IgD-negative memory B cell (primary cell): ENCODE measurements around the gene ILK. TPM values are rescaled to one million over a fixed set of nuclear protein-coding genes. Genes with fewer than 3 reads are reported as not detected.

ENCODE experiments used
- H3K27ac Mint-ChIP-seq, 3 donors: one replicate each; pipeline ENCODE4 v1.8.0; 2020 to 2022; ENCODE audit warnings: mild to moderate bottlenecking in 3 of 3, mixed read lengths in 3 of 3, moderate library complexity in 1 of 3
- H3K27me3 Mint-ChIP-seq: one replicate; pipeline ENCODE4 v1.8.0; 2021; ENCODE audit warnings: mixed read lengths
- H3K36me3 Mint-ChIP-seq: one replicate; pipeline ENCODE4 v1.8.0; 2020; ENCODE audit warnings: mild to moderate bottlenecking, mixed read lengths
- H3K4me1 Mint-ChIP-seq, 3 donors: one replicate each; pipeline ENCODE4 v1.8.0; 2020 to 2022; ENCODE audit warnings: mixed read lengths in 3 of 3, mild to moderate bottlenecking in 1 of 3
- H3K4me3 Mint-ChIP-seq, 4 donors: one replicate each; pipeline ENCODE4 v1.8.0; 2020 to 2022; ENCODE audit warnings: mild to moderate bottlenecking in 4 of 4, mixed read lengths in 4 of 4, moderate library complexity in 3 of 4
- H3K9me3 Mint-ChIP-seq, 3 donors: one replicate each; pipeline ENCODE4 v1.8.0; 2020 to 2021; ENCODE audit warnings: mixed read lengths in 3 of 3, mild to moderate bottlenecking in 1 of 3
- polyA plus RNA-seq: library from polyadenylated mRNA; unstranded; fragments of 300-500 nt; fragmentation: Illumina TruSeq; gene quantifications from one replicate; pipeline ENCODE4 v1.2.3, GENCODE V29; 2021

The ILK gene
- polyA plus RNA-seq, 1 donor from 2014 or later: 80.5 TPM

- peaks cover 0 to 5% (median 0%) of the 10 kb centered on the region in 3 donors for H3K4me1 Mint-ChIP-seq
Measured at GRCh38 chr11:6587360-6587953, 16.1 kb upstream of the ILK start.

DNA sequence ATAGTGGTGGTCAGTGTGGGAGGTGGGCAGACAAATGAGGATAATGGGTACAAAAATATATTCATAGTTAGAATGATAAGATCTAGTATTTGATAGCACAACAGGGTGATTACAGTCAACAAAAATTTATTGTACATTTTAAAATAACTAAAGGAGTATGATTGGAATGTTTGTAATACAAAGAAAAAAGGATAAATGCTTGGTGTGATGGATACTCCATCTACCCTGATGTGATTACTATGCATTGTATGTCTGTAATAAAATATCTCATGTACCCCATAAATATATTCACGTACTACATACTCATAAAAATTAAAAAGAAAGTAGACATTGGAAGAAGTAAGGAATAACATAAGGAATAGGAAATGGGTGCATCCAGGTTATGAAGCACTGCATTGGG lies 15.6 kb upstream of the ILK start:
- Mint-ChIP-seq H3K4me1 (peaks cover 0 to 4% (median 0%) of the 10 kb centered on the region in 3 donors), H3K36me3 (peaks cover 7% of the 10 kb centered on the region), H3K27me3 (no peaks in the 10 kb centered on the region), H3K9me3 (peaks cover 2 to 16% (median 7%) of the 10 kb centered on the region in 3 donors), H3K27ac (no peak overlapping the region), H3K4me3 (no peak overlapping the region)

More at GRCh38 chr11:6587360-6587953, 16.1 kb upstream of the ILK start:
- peaks cover 7% of the 10 kb centered on the region for H3K36me3 Mint-ChIP-seq
- H3K9me3 Mint-ChIP-seq: peaks cover 2 to 20% (median 7%) of the 10 kb centered on the region in 3 donors
- no peak overlapping the region for H3K4me3 Mint-ChIP-seq
- no peak overlapping the region for H3K27ac Mint-ChIP-seq
- no peaks in the 10 kb centered on the region for H3K27me3 Mint-ChIP-seq

- Mint-ChIP-seq H3K27me3 (no peaks in the 10 kb centered on the region), H3K36me3 (peaks cover 15% of the 10 kb centered on the region), H3K9me3 (no peaks in the 10 kb centered on the region), H3K27ac (no peak overlapping the region), H3K4me1 (peaks cover 5 to 6% (median 6%) of the 10 kb centered on the region in 3 donors), H3K4me3 (no peak overlapping the region)
Measured at GRCh38 chr11:6594142-6594768, 9.3 kb upstream of the ILK start.

- peak overlapping the region in 1 of 4 donors; percentile 44 for H3K4me3 Mint-ChIP-seq
- peaks cover 12% of the 10 kb centered on the region for H3K36me3 Mint-ChIP-seq
- H3K27me3 Mint-ChIP-seq: no peaks in the 10 kb centered on the region
- H3K27ac Mint-ChIP-seq: no peak overlapping the region
- peaks cover 6 to 8% (median 7%) of the 10 kb centered on the region in 3 donors for H3K4me1 Mint-ChIP-seq
- no peaks in the 10 kb centered on the region for H3K9me3 Mint-ChIP-seq
Measured at GRCh38 chr11:6596239-6596877, 7.2 kb upstream of the ILK start.

DNA sequence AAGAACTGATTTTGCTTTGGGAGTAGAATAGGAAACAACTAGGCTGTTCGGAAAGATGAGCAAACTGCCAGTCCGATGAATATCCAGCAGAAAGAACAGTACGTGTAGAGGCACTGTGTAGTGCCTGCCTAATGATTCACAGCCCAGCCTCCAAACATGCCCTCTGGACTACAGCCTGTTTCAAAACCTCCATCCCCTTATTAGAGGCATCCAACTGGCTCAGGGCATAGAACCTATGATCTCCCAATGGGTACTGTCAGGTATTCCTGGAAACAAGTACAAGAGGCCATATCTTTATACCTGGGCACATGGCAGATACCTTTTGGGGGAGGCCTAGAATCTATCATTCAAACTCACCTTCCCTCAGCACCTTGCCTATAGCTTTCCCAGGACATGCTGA lies 5.0 kb upstream of the ILK start:
- no peak overlapping the region for H3K27ac Mint-ChIP-seq
- peaks cover 6 to 12% (median 8%) of the 10 kb centered on the region in 3 donors for H3K4me1 Mint-ChIP-seq
- H3K27me3 Mint-ChIP-seq: no peaks in the 10 kb centered on the region
- no peaks in the 10 kb centered on the region for H3K9me3 Mint-ChIP-seq
- H3K4me3 Mint-ChIP-seq: peak overlapping the region in 1 of 4 donors; percentile 51
- peaks cover 9% of the 10 kb centered on the region for H3K36me3 Mint-ChIP-seq

DNA sequence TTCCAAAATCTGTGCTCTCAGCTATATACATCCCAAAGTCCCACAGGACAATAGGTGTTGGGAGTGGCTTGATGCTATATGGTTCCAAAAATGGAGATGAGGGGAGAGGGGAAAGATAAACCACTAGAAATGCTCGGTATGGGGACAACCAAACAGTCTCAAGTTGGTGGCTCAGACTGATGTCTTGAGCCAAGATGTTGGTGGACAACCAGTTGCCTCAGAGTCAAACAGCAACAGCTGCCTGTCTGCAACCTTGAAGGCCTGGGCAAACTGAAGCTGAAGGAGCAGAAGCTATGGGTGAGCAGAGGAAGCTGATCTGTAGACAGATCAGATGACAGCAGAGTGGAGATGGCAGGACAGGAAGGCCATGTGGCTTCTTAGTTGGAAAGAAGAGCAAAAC lies 4.1 kb upstream of the ILK start:
- Mint-ChIP-seq H3K27ac (no peak overlapping the region), H3K9me3 (no peaks in the 10 kb centered on the region), H3K4me3 (peak overlapping the region in 1 of 4 donors; percentile 51), H3K4me1 (peaks cover 6 to 12% (median 8%) of the 10 kb centered on the region in 3 donors), H3K36me3 (peaks cover 5% of the 10 kb centered on the region), H3K27me3 (no peaks in the 10 kb centered on the region)

DNA sequence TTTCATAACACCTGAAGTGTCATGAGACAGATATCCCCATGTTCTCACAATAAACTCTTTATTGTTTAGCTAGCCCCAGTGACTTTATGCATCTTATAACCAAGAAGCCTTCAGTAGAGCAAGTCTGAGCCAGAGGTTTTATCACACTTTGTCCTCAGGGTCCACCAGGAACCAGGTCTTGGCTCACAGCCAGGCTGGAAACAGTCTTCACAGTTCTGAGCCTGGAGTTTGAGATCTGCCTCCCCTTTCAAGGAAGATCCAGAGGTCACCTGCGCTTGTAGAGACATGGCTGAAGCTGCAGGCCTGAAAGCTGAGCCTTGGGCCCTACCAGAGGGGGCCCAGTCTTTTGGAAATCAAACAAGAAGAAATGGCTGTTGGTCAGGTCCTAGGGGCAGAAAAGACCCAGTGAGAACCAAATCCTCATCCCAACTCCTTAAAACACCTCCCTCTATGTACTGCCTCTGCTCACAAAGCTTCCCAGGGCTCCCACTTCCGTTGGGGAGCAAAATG lies 3.6 kb upstream of the ILK start:
- H3K27me3 Mint-ChIP-seq: no peaks in the 10 kb centered on the region
- no peak overlapping the region for H3K27ac Mint-ChIP-seq
- no peaks in the 10 kb centered on the region for H3K9me3 Mint-ChIP-seq
- peaks cover 3 to 12% (median 8%) of the 10 kb centered on the region in 3 donors for H3K4me1 Mint-ChIP-seq
- H3K4me3 Mint-ChIP-seq: peak overlapping the region in 1 of 4 donors; percentile 51
- peaks cover 4% of the 10 kb centered on the region for H3K36me3 Mint-ChIP-seq

DNA sequence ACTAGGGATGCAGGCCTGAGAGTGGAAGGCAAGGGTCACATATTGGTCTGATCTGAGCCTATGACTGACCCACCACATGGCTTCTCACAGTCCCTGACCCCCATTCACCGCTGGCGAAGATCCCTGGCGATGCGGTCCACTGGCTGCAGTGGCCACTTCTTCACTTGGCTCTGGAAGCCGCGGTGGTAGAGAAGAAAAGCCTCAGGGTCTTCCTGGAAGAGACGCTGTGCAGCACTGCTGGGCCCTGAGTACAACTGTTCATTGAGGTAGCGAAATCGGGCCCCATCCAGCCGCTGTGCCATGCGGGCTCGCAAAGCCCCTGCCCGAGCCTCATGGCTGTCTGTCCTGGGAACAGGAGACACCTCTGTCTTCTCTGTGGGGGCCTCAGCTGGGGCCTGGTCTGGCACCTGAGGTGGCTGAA lies 2.5 kb upstream of the ILK start:
- Mint-ChIP-seq H3K4me1 (peaks cover 5 to 14% (median 11%) of the 10 kb centered on the region in 3 donors), H3K36me3 (peaks cover 4% of the 10 kb centered on the region), H3K4me3 (no peak overlapping the region), H3K27ac (no peak overlapping the region), H3K27me3 (no peaks in the 10 kb centered on the region), H3K9me3 (no peaks in the 10 kb centered on the region)

DNA sequence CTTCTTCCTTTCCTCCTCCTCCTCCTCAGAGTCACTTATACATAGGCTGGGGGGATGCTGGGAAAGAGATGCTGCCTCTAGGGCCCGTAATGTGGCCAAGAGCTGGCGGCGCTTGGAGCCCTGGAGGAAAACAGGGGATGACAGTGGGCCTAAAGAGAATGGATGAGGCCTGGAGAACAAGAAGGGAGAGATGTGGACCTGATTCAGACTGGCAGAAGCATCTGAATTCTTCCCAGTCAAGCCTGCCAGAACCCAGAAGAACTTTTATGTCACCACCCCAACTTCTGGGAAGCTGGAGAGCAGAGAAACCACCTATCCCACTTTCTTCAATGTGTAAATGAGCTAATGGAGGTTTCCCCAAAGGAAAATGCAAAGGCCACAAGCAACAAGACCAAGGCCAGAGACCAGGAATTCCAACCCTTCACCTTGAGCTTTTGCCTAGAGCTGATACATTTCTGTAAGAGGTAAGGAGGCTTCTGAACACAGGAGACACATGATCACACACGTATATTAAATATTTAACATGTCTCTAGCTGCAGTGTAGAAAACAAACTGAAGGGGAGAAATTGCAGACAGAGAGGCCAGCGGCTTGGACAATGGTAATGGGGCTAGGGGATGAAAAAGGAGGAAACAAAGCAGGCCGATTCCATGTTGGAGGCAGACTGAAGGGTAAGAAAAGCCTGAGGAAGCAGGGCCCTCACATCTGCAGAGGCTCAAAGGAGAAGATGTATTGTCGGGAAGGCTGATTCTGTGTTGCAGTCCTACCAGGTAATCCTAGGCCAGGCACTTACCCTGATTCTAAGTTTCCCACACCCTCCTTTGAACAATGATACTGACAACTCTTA lies 1.3 kb upstream of the ILK start:
- peaks cover 1% of the 10 kb centered on the region for H3K36me3 Mint-ChIP-seq
- no peaks in the 10 kb centered on the region for H3K9me3 Mint-ChIP-seq
- peaks cover 14 to 24% (median 19%) of the 10 kb centered on the region in 3 donors for H3K4me1 Mint-ChIP-seq
- no peaks in the 10 kb centered on the region for H3K27me3 Mint-ChIP-seq
- H3K27ac Mint-ChIP-seq: peak overlapping the region in 1 of 3 donors; percentile 28
- H3K4me3 Mint-ChIP-seq: peak overlapping the region in 1 of 4 donors; percentile 49

- Mint-ChIP-seq H3K4me3 (no peak overlapping the region), H3K36me3 (peaks cover 2% of the 10 kb centered on the region), H3K27ac (no peak overlapping the region), H3K4me1 (peaks cover 15 to 25% (median 19%) of the 10 kb centered on the region in 3 donors), H3K9me3 (no peaks in the 10 kb centered on the region), H3K27me3 (no peaks in the 10 kb centered on the region)
Measured at GRCh38 chr11:6604081-6604626, 580 bp downstream of the ILK start.

DNA sequence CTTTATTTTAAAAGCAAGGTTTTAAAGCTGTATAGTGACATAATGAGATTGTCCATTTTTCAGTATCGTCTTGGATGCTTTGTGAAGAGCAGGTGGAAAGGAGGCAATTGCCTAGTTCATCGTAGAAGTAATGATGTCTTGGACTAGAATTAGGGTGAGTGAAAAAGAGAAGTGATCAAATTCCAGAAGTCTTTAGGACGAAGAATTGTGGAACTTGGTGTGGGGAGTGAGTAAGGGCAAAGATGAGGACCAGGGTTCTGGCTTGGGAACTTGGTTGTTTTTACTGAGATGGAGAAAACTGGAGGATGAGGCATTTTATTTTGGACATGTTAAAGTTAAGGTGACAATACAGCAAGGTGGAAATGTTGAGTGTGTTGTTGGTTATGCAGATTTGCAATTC lies 1.2 kb downstream of the ILK start:
- Mint-ChIP-seq H3K27ac (no peak overlapping the region), H3K36me3 (peaks cover 2% of the 10 kb centered on the region)

DNA sequence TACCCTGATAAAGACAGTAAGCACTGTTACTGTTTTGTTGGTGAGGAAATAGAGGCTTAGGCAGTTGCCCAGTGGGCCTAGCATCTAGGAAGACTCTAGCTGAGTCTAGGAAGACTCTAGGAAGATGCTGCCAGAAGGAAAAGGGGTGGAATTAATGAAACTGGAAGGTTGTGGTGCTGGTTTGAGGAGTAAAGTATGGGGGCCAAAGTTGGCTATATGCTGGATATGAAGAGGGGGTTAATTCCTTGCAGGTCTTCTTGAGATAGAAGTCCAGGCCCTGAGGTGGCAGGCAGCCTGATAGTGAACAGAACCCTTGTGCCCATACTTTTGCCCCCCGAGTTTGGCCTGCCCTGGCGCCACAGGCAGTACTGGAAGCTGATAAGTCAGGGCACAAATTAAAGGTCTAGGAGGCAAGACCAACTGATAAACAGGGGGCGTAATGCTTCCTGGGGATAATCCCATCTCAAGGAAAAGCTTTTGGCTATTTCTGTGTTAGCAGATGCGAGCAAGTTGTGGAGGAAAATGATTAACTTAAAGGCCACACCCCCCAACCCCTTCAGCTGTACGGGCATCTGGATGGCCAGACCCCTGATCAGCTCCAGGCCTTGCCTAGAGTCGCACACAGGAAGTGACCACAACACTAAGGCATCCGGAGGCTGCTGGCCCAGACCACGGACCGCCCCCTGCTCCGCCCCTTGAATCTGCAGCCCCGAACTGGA lies 3.1 kb downstream of the ILK start:
- H3K27me3 Mint-ChIP-seq: no peaks in the 10 kb centered on the region
- H3K9me3 Mint-ChIP-seq: no peaks in the 10 kb centered on the region
- peak overlapping the region in 2 of 3 donors; percentile 29 to 86 for H3K27ac Mint-ChIP-seq
- H3K4me1 Mint-ChIP-seq: peaks cover 18 to 29% (median 27%) of the 10 kb centered on the region in 3 donors
- peak overlapping the region in 2 of 4 donors; percentile 7 to 25 for H3K4me3 Mint-ChIP-seq
- peaks cover 3% of the 10 kb centered on the region for H3K36me3 Mint-ChIP-seq

More for the DNA sequence above, 1.2 kb downstream of the ILK start:
- no peaks in the 10 kb centered on the region for H3K9me3 Mint-ChIP-seq
- no peaks in the 10 kb centered on the region for H3K27me3 Mint-ChIP-seq
- H3K4me3 Mint-ChIP-seq: no peak overlapping the region
- peaks cover 14 to 25% (median 16%) of the 10 kb centered on the region in 3 donors for H3K4me1 Mint-ChIP-seq

DNA sequence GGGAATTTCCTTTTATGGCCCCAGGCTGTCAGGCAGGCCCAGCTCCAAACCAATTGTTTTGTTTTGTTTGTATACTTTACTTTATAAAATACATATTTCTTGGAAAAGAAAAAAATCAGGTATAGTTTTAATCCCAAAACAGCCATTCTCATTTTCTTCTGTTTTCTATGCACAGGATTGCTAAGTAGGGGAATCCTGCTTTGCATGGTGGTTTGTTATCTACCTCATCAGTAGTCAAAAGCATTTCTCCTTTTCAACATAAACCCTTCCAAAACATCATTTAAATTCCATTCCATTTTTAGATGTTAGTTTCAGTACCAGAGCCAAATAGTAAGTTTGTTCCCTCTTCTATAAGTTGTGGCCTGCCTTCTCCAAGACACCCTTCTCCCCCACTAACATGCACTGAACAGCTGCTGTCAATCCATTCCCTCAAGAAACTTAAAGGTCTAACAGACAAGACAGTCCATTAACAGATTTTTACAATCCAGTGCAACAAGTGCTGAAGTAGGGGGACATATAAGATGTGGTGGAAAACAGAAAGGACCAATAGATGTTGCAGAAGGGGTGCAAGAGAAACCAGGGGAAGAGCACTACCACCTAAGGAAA lies 3.7 kb downstream of the ILK start:
- Mint-ChIP-seq H3K4me3 (peak overlapping the region in 3 of 4 donors; percentile 21 to 77 (median 60)), H3K27ac (peak overlapping the region in 2 of 3 donors; percentile 29 to 86), H3K36me3 (peaks cover 3% of the 10 kb centered on the region), H3K27me3 (no peaks in the 10 kb centered on the region), H3K4me1 (peaks cover 18 to 27% (median 25%) of the 10 kb centered on the region in 3 donors), H3K9me3 (no peaks in the 10 kb centered on the region)
